Type B pancreatic cell (in vitro differentiated cells): ENCODE data around the gene WNT9A. TPM values are rescaled to one million over a fixed set of nuclear protein-coding genes. Genes with fewer than 3 reads are reported as not detected.
"Not testable (repeated sequence)": the region's sequence is repeated elsewhere in the genome, so short reads cannot be mapped to it uniquely, and the experiment has no call there.

Source experiments
- DNase-seq: peaks from one replicate; pipeline ENCODE4 v3.0.0; 2021; ENCODE audit warnings: mixed read lengths; ENCODE audit not compliant: unreplicated experiment; ENCODE audit errors: extremely low spot score
- H3K27ac Mint-ChIP-seq: 2 replicates; pipeline ENCODE4 v1.8.0; 2021; ENCODE audit warnings: mild to moderate bottlenecking, mixed read lengths
- H3K27me3 Mint-ChIP-seq: 2 replicates; pipeline ENCODE4 v1.8.0; 2021; ENCODE audit warnings: mixed read lengths
- H3K36me3 Mint-ChIP-seq: 2 replicates; pipeline ENCODE4 v1.8.0; 2021; ENCODE audit warnings: mixed read lengths
- H3K4me1 Mint-ChIP-seq: one replicate; pipeline ENCODE4 v1.8.0; 2021; ENCODE audit warnings: mixed read lengths; ENCODE audit not compliant: unreplicated experiment
- H3K4me3 Mint-ChIP-seq: 2 replicates; pipeline ENCODE4 v1.8.0; 2021; ENCODE audit warnings: mild to moderate bottlenecking, mixed read lengths
- H3K9me3 Mint-ChIP-seq: 2 replicates; pipeline ENCODE4 v1.8.0; 2021; ENCODE audit warnings: mixed read lengths
- microRNA-seq: library from miRNA; unstranded; fragments of <30 nt; microRNA quantifications from one replicate; pipeline ENCODE4, GENCODE V29; 2020
- total RNA-seq: library from RNA; stranded (reverse); gene quantifications from 2 replicates; pipeline ENCODE4 v1.2.1, GENCODE V29; 2021; ENCODE audit warnings: low replicate concordance
- TF ChIP-seq, protein P1 (sequence below): fragments of 200-600 bp; sonication (generic); conservative IDR thresholded peaks from 2 replicates; pipeline ENCODE4 v1.5.0; 2021; ENCODE audit warnings: antibody characterized with exemption, mild to moderate bottlenecking

Gene WNT9A
- total RNA-seq, 1 donor from 2014 or later: 4.3 TPM

DNA sequence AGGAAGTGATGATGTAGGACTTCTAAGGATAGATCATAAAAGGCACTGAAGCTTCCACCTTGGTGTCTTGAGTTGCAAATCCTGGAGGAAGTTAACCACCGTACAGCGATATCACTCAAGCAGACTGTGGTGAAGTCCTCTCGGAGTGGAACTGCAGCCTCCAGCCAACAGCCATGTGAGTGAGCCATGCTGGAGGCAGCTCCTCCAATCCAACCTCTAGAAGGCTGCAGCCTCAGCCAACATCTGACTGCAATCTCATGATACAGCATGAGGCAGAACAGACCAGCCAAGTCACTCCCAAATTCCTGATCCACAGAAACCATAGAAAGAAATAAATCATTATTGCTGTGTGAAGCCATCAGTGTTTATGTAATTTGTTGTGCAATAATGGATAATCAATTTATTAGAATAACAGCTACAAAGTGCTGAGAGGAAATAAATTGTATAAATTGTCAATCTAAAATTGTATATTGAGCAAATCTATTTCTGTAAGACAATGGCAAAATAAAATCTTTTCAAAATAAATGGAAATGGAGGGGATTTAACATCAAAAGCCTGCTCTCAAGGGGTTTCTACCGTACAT is 67.3 kb downstream of the WNT9A start:
- H3K36me3 Mint-ChIP-seq: no peaks in the 10 kb centered on the region
- DNase-seq: no peak
- no peak overlapping the region for H3K27ac Mint-ChIP-seq
- no peaks in the 10 kb centered on the region for H3K4me1 Mint-ChIP-seq
- no peaks in the 10 kb centered on the region for H3K9me3 Mint-ChIP-seq
- no peak overlapping the region for H3K4me3 Mint-ChIP-seq
- H3K27me3 Mint-ChIP-seq: peaks cover 20% of the 10 kb centered on the region
- TF ChIP-seq, protein P1, sequence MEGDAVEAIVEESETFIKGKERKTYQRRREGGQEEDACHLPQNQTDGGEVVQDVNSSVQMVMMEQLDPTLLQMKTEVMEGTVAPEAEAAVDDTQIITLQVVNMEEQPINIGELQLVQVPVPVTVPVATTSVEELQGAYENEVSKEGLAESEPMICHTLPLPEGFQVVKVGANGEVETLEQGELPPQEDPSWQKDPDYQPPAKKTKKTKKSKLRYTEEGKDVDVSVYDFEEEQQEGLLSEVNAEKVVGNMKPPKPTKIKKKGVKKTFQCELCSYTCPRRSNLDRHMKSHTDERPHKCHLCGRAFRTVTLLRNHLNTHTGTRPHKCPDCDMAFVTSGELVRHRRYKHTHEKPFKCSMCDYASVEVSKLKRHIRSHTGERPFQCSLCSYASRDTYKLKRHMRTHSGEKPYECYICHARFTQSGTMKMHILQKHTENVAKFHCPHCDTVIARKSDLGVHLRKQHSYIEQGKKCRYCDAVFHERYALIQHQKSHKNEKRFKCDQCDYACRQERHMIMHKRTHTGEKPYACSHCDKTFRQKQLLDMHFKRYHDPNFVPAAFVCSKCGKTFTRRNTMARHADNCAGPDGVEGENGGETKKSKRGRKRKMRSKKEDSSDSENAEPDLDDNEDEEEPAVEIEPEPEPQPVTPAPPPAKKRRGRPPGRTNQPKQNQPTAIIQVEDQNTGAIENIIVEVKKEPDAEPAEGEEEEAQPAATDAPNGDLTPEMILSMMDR: no peak

DNA sequence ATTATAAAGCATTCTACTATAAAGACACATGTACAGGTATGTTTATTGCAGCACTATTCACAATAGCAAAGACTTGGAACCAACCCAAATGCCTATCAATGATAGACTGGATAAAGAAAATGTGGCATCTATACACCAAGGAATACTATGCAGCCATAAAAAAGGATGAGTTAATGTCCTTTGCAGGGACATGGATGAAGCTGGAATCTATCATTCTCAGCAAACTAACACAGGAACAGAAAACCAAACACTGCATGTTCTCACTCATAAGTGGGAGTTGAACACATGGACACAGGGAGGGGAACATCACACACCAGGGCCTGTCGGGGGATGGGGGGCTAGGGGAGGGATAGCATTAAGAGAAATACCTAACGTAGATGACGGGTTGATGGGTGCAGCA is 69.9 kb downstream of the WNT9A start:
- H3K27me3 Mint-ChIP-seq: peaks cover 34% of the 10 kb centered on the region
- not testable (repeated sequence) for DNase-seq, H3K36me3 Mint-ChIP-seq, H3K27ac Mint-ChIP-seq, H3K9me3 Mint-ChIP-seq, H3K4me3 Mint-ChIP-seq, H3K4me1 Mint-ChIP-seq

DNA sequence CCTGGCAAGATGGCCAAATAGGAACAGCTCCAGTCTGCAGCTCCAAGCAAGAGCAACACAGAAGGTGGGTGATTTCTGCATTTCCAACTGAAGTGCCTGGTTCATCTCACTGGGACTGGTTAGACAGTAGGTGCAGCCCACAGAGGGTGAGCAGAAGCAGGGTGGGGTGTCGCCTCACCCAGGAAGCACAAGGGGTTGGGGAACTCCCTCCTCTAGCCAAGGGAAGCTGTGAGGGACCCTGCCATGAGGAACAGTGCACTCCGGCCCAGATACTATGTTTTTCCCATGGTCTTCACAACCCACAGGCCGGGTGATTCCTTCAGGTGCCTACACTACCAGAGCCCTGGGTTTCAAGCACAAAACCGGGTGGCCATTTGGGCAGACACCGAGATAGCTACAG is 75.8 kb downstream of the WNT9A start:
- not testable (repeated sequence) for H3K36me3 Mint-ChIP-seq, DNase-seq, H3K27ac Mint-ChIP-seq, H3K4me1 Mint-ChIP-seq, H3K4me3 Mint-ChIP-seq
- Mint-ChIP-seq H3K9me3 (peaks cover 10% of the 10 kb centered on the region), H3K27me3 (peaks cover 31% of the 10 kb centered on the region)

DNA sequence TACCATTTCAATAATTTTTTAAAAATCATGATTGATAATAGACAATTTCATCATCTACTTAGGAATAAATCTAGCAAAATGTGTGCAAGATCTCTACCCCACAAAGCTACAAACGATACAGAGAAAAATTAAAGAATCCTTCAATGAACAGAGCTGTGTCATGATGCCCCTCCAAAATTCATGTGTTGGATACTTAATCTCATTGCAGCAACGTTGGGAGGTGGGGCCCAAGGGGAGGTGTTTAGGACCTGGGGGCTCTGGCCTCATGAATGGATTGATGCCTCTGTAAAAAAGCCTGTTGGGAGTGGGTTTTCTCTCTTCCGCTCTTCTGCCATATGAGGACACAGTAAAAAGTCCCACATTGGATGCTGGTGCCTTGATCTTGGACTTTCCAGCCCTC is 77.4 kb downstream of the WNT9A start:
- Mint-ChIP-seq H3K4me1 (no peaks in the 10 kb centered on the region), H3K27me3 (peaks cover 22% of the 10 kb centered on the region), H3K36me3 (peaks cover 4% of the 10 kb centered on the region), H3K9me3 (peaks cover 10% of the 10 kb centered on the region), H3K4me3 (no peak overlapping the region), H3K27ac (no peak overlapping the region)
- DNase-seq: no peak
- TF ChIP-seq, protein P1: no peak

DNA sequence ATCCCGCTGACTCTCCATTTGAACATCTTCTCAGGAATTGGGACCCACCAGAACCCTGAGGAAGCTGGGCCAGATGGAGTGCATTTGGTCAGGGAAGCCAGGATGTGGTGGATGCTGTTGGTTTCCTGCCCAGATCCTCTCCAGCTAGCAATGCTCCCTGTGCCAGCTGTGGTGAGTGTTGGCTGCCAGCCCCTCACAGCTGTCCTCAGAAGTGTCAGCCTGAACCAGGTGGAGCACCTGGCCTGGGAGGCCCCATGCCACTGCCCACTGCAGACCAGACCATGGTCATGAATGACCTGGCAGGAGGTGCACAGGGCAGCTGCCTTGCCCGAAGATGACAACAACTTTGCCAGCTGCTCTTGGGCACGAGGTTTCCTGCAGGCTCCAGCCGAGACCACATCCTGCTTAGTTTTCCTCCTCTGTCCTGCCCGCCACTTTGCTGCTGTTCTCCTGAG is 77.9 kb downstream of the WNT9A start:
- Mint-ChIP-seq H3K27me3 (peaks cover 20% of the 10 kb centered on the region), H3K36me3 (peaks cover 4% of the 10 kb centered on the region), H3K27ac (no peak overlapping the region), H3K4me1 (no peaks in the 10 kb centered on the region), H3K9me3 (peaks cover 13% of the 10 kb centered on the region), H3K4me3 (no peak overlapping the region)
- no peak for DNase-seq
- TF ChIP-seq, protein P1: no peak

DNA sequence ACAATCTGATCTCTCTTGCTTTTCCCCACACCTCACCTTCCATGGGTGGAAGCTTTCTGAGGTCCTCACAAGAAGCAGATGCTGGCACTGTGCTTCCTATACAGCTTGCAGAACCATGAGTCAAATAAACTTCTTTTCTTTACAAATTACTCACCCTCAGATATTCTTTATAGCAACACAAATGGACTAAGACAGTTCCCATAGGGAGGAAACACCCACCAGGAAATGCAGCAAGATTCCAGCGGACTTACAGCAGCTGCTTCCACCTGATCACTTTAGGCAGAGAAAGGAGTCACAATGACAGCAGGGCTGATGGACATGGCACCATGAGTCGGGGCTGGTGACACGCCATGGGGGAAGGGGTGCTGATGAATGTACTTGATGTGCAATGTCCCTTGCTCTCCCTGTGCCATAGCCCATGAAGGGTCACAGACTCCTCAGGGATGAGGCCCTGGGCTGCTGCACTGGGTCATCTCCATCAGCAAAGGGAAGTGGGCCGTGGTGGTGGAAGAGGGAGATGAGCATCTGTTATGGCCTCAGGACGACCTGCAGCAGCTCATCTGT is 78.4 kb downstream of the WNT9A start:
- Mint-ChIP-seq H3K27ac (no peak overlapping the region), H3K9me3 (peaks cover 18% of the 10 kb centered on the region), H3K4me3 (no peak overlapping the region), H3K27me3 (peaks cover 15% of the 10 kb centered on the region), H3K36me3 (peaks cover 4% of the 10 kb centered on the region), H3K4me1 (no peaks in the 10 kb centered on the region)
- DNase-seq: no peak
- TF ChIP-seq, protein P1: no peak

Small RNAs within 50 kb of the gene (microRNA-seq; reads per million reads assigned to microRNA genes)
- gene MIR5008: 1.7 reads per million

Other genes with a start within 250 kb of the WNT9A start
- 23.5 and 25.4 TPM in 2 replicates for gene JMJD4, start 212.6 kb downstream of the WNT9A start, total RNA-seq
- 32.4 and 46.2 TPM in 2 replicates for gene SNAP47, start 212.5 kb downstream of the WNT9A start, total RNA-seq
- not detected in 2 replicates for gene PRSS38, start 132.3 kb downstream of the WNT9A start, total RNA-seq
- gene WNT3A, start 59.1 kb upstream of the WNT9A start, total RNA-seq: 0.21 and 6.4 TPM in 2 replicates
- 288 and 401 TPM in 2 replicates for gene ARF1, start 134.8 kb upstream of the WNT9A start, total RNA-seq
- gene C1orf35, start 155.4 kb upstream of the WNT9A start, total RNA-seq: 16.9 and 23.3 TPM in 2 replicates
- 47.4 and 58.8 TPM in 2 replicates for gene MRPL55, start 161.4 kb upstream of the WNT9A start, total RNA-seq
- gene GUK1, start 192.3 kb upstream of the WNT9A start, total RNA-seq: 133 and 174 TPM in 2 replicates
- gene GJC2, start 202.0 kb upstream of the WNT9A start, total RNA-seq: 0.76 and 1.3 TPM in 2 replicates
- gene IBA57, start 217.9 kb upstream of the WNT9A start, total RNA-seq: 9.5 and 10.5 TPM in 2 replicates